CD1c-positive myeloid dendritic cell (primary cell): ENCODE measurements around the gene PTGDS.

ENCODE experiments used
- DNase-seq: peaks from one replicate; pipeline ENCODE4 v3.0.0-alpha.2; 2016; ENCODE audit errors: extremely low spot score

Gene PTGDS

GRCh38 chr9:137022662-137023008, 45.3 kb downstream of the PTGDS start:
- no peak for DNase-seq

DNA sequence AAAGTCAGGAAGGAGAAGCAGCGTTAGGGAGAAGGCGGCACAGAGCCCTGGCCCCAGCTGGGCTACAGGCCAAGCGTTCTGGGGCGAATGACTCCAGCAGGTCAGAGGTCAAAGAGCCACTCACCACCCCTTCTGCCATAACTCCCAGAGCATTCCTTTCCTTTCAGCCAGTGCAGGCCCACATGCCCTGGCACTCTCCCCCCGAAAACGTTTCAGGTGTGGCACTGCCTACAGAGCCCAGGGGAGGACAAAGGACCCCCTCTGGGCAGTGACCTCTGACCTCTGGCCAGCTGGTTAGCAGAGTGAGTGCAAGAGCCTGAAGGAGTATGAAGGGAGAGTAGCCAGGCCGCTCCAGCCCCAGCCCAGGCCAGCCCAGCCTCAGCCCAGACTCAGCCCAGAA, 45.9 kb downstream of the PTGDS start:
- DNase-seq: no peak

GRCh38 chr9:137023583-137023991, 46.3 kb downstream of the PTGDS start:
- no peak for DNase-seq

DNA sequence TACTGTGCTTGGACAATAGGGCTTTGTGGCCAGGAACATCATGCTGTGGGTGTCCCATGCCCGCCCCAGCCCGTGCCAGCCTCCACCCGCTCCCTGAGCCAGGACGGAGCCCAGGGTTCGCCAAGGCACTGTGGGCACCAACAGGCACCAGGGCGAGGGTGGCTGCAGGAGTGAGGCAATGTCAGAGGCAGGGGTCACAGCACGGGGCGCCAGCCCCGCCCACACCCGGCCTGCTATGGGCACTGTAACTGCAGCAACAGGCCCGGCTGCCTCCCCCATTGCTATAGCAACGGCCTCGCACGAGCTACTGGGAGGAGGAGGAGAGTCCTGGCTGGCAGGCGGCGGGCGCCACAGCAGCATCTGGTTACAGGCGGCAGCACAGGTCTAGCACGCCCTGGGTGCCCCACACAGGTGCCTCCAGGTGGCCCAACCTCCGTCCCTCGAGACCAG, 48.2 kb downstream of the PTGDS start:
- DNase-seq: peak; percentile 24

GRCh38 chr9:137026384-137026783, 49.1 kb downstream of the PTGDS start:
- DNase-seq: no peak

- DNase-seq: no peak
Measured at GRCh38 chr9:137026828-137027227, 49.5 kb downstream of the PTGDS start.

DNA sequence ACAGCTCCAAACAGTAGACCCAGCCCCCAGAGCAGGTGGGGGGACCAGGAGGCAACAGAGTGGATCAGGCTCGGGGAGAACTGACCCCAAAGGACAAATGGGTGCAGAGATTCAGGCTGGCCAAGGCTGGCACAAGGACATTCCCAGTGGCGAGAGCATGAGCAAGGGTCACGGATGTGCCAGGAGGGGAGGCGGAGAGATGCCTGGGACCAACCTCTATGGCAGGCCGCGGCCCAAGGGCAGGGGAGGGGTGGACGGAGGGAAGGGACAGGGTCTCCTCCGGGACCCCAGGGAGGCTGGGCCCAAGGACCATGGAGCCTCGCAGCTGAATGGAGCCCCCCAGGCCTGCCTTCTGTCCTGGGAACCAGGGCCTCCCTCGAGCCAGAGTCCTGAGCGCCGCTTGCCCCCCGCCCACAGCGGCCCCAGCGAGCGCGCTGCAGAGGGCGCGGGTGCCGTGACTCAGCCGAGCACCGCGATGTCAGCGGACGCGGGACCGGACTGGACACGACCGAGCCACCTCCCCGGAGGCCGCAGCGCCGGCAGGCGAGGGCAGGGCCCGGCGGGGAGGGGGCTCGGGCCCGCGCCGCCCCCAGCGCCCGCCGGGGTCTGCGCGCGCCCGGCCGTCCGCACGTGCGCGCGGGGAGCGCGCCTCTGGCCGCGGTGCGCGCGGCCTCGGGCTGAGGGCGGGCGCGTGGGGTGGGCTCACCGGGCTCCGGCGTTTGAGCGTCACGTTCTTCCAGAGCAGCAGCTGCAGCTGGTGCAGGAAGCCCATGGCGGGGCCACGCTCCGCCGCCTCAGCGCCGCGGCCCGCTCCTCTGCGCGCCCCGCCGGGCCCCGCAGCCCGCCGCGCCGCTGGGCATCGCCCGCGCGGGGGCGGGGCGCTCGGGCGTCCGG, 50.3 kb downstream of the PTGDS start, which contains the start of gene ABCA2:
TSS of gene ABCA2 (minus strand) at position 869 of the 894 bp plus-strand sequence. CDS start at position 772, 97 bp downstream.
- peak; percentile 39 for DNase-seq

DNA sequence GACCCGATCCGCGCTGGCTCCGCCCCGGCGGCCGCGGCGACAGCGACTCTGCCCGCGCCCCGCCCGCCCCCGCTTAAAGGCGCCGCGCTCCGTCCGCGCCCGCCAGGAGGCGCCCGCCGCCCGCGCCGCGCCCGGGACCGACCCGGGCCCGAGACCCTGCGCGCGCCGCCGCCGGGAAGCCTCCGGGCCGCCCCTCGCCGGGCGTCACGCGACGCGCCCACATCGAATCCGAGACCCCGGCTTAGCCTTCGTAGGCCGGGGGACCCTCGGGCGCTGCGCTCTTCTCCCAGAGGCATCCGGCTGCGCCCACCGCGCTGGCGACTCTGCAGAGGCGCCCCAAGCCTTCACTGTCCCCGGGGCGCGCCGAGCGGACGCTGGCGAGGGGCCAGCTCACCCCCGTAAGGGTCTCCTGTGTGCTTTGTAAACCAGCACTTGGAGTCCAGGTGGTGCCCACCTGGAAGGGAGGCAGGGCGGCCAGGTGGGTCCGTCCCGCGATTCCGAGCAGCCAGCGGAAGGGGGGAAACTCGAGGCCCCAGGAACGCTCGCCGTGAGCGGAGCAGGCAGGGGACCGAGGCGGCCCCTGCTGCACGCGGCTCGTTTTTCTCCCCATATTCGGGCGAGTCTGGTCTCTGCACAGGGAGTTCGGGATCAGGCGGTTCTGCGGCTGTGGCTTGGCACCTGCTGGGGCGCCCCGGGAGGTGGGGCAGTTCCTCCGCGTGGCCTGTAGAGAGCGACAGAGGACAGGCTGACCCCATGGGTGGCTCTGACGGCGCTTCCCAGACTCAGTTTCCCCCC, 51.2 kb downstream of the PTGDS start:
- DNase-seq: peak; percentile 85

- DNase-seq: peak; percentile 88
Measured at GRCh38 chr9:137029058-137029936, 52.0 kb downstream of the PTGDS start.

- peak; percentile 48 for DNase-seq
Measured at GRCh38 chr9:137030006-137030405, 52.7 kb downstream of the PTGDS start.

GRCh38 chr9:137030538-137031527, 53.5 kb downstream of the PTGDS start:
- DNase-seq: peak; percentile 88
